Transverse colon (tissue), 4 donors: ENCODE results near the gene PDE7B.

Experiments used
- POLR2AphosphoS5 ChIP-seq, 3 donors: sonication (generic); formaldehyde crosslinking; IDR thresholded peaks; one replicate each; pipeline ENCODE4 v1.6.1; 2016; ENCODE audit warnings: antibody characterized with exemption in 3 of 3
- TF ChIP-seq, protein P1 (sequence below), 5 experiments: fragments of 200-600 bp in 3 of 5; fragments of 450-650 bp in 2 of 5; sonication (generic) in 3 of 5; IDR thresholded peaks; 1 replicate in 2 of 5; 2 replicates in 3 of 5; pipeline ENCODE4 v1.5.1; 2016 to 2017; ENCODE audit warnings: antibody characterized with exemption in 5 of 5, inconsistent platforms in 3 of 5, mild to moderate bottlenecking in 2 of 5, moderate library complexity in 1 of 5

DNA sequence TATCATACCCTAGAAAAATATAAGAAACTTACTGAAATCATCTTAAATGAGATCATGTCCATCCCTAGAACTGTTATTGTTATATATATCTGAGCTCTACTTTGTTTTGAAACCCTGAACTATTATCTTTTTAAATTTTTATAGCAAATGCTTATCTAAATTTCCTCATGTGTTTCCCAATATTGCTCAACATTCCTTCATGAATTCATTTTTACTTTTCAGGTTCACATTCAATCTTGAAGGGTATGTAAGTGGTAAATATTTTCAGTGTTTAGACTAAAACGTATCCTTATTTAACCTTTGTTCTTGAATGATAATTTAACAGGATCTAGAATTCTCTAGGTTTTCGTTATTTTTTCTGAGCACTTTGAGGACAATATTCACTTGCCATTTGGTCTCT, 23.9 kb downstream of the PDE7B start:
- TF ChIP-seq, protein P1, sequence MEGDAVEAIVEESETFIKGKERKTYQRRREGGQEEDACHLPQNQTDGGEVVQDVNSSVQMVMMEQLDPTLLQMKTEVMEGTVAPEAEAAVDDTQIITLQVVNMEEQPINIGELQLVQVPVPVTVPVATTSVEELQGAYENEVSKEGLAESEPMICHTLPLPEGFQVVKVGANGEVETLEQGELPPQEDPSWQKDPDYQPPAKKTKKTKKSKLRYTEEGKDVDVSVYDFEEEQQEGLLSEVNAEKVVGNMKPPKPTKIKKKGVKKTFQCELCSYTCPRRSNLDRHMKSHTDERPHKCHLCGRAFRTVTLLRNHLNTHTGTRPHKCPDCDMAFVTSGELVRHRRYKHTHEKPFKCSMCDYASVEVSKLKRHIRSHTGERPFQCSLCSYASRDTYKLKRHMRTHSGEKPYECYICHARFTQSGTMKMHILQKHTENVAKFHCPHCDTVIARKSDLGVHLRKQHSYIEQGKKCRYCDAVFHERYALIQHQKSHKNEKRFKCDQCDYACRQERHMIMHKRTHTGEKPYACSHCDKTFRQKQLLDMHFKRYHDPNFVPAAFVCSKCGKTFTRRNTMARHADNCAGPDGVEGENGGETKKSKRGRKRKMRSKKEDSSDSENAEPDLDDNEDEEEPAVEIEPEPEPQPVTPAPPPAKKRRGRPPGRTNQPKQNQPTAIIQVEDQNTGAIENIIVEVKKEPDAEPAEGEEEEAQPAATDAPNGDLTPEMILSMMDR (IDR thresholded peaks at IDR 0.05): no peak
- TF ChIP-seq POLR2AphosphoS5 (IDR thresholded peaks at IDR 0.05): no peak
